Activated T-cell treated with anti-CD3 and anti-CD28 coated beads, Interleukin-2, amount 50 U/mL, for 24 hours (primary cell): ENCODE data around the gene RELT.

Source experiments
- DNase-seq: peaks from one replicate; pipeline ENCODE4 v3.0.0-alpha.2; 2020
- H3K27ac Mint-ChIP-seq: 2 replicates; pipeline ENCODE4 v1.8.0; 2020; ENCODE audit warnings: mild to moderate bottlenecking, mixed read lengths
- H3K27me3 Mint-ChIP-seq: 2 replicates; pipeline ENCODE4 v1.8.0; 2020; ENCODE audit warnings: mixed read lengths
- H3K36me3 Mint-ChIP-seq: 2 replicates; pipeline ENCODE4 v1.8.0; 2020; ENCODE audit warnings: low read depth, mixed read lengths
- H3K4me1 Mint-ChIP-seq: 2 replicates; pipeline ENCODE4 v1.8.0; 2020; ENCODE audit warnings: low read depth, mixed read lengths
- H3K4me3 Mint-ChIP-seq: 2 replicates; pipeline ENCODE4 v1.8.0; 2020; ENCODE audit warnings: mild to moderate bottlenecking, moderate library complexity, mixed read lengths
- H3K9me3 Mint-ChIP-seq: 2 replicates; pipeline ENCODE4 v1.8.0; 2020; ENCODE audit warnings: mixed read lengths

The RELT gene, protein sequence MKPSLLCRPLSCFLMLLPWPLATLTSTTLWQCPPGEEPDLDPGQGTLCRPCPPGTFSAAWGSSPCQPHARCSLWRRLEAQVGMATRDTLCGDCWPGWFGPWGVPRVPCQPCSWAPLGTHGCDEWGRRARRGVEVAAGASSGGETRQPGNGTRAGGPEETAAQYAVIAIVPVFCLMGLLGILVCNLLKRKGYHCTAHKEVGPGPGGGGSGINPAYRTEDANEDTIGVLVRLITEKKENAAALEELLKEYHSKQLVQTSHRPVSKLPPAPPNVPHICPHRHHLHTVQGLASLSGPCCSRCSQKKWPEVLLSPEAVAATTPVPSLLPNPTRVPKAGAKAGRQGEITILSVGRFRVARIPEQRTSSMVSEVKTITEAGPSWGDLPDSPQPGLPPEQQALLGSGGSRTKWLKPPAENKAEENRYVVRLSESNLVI

DNA sequence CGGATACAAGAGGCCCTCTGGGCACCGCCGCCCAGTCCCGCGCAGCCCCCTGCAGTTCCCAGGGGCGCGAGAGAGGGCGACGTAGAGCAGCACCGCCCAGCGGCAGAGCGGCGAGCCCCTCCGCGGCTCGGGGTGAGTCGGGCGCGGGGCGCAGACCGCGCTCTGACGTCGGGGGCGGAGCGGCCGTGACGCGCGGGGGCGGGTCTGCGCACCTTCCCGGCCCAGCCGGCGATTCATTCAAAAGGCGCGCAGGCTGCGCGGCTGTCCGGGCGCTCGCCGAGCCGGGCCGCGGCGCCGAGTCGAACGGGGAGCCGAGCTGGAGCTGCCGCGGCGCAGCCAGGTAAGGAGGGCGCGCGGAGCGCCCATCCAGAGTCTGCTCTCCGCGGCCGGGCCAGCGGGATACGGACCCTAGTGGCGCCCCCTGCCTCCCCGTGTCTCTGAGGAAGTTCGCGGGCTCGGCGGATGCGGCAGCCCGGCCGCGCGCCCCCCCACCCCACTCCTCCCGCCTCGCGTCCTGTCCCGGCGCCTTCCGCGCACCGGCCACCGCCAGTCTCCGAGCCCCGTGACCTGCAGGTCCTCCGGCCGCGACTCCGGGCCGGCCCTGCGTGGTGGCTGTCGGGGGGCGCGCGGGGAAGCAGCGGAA lies at the start of gene RELT:
TSS of gene RELT (plus strand) at position 240 of the 643 bp plus-strand sequence. CDS start 12,738 bp downstream, outside the sequence.
- Mint-ChIP-seq H3K9me3 (no peaks in the 10 kb centered on the region), H3K4me1 (peaks cover 51% of the 10 kb centered on the region), H3K4me3 (peak within 1 kb of the TSS; percentile 95), H3K27me3 (no peaks in the 10 kb centered on the region), H3K27ac (peak within 1 kb of the TSS; percentile 97), H3K36me3 (peaks cover 28% of the 10 kb centered on the region)
- DNase-seq = peak; percentile 99

GRCh38 chr11:73326929-73327811 lies 49.0 kb upstream of the RELT start:
- no peak overlapping the region for H3K27ac Mint-ChIP-seq
- H3K36me3 Mint-ChIP-seq = no peaks in the 10 kb centered on the region
- DNase-seq = no peak
- no peak overlapping the region for H3K4me3 Mint-ChIP-seq
- H3K9me3 Mint-ChIP-seq = no peaks in the 10 kb centered on the region
- H3K27me3 Mint-ChIP-seq = no peaks in the 10 kb centered on the region
- H3K4me1 Mint-ChIP-seq = peaks cover 2% of the 10 kb centered on the region

DNA sequence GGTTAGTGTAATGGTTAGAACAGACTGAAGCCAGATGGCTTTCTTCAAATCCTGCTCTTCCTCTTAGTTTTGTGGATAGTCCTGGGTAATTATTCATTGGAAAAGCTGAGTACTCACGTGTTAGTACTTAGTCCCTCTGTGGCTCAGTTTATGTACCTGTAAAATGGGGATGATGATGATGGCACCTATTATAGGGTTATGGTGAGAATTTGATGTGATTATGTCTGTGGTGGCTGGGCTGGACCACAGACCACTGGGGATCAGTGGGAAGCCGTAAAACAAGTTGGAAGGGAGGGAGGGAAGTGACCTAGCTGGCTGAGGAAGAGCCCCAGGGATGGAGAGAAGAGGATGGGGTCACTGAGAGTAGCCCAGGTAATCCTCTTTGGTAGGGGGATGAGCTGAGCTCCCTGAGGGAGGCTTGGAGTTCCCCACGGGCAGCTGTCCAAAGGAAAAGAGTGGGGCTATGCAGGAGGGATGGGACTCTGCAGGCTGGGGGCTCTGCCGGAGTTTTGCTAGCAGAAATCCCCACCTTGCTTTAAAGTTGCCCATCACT lies 48.3 kb upstream of the RELT start:
- Mint-ChIP-seq H3K27me3 (no peaks in the 10 kb centered on the region), H3K36me3 (no peaks in the 10 kb centered on the region), H3K4me3 (no peak overlapping the region), H3K4me1 (peaks cover 2% of the 10 kb centered on the region), H3K27ac (no peak overlapping the region), H3K9me3 (no peaks in the 10 kb centered on the region)
- no peak for DNase-seq

DNA sequence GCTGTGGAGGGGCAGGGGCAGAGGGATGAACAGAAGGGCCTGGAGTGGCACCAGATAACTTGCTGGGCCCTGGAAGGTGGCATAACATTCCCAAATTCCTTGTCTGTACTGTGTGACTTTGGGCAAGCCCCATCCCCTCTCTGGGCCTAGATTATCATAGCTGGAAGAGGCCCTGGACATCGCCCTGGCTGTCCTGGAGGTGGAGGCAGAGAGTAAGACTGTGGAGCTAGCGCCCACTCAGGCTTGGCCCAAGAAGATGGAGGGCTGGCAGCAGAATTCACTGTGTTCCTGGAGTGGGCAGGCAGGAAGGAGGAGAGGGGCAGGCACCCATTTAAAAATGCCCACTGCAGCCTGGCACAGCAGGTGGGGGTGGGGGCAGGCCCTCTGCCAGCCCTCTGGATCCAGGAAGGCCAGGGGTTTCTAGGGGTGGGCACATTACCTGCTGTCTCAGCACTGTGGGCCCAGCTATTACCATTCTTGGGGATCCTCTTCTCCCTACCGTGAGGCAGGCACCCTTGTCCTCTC lies 45.6 kb upstream of the RELT start:
- DNase-seq = no peak
- no peaks in the 10 kb centered on the region for H3K36me3 Mint-ChIP-seq
- H3K4me1 Mint-ChIP-seq = peaks cover 2% of the 10 kb centered on the region
- no peaks in the 10 kb centered on the region for H3K27me3 Mint-ChIP-seq
- no peak overlapping the region for H3K27ac Mint-ChIP-seq
- no peak overlapping the region for H3K4me3 Mint-ChIP-seq
- H3K9me3 Mint-ChIP-seq = no peaks in the 10 kb centered on the region

DNA sequence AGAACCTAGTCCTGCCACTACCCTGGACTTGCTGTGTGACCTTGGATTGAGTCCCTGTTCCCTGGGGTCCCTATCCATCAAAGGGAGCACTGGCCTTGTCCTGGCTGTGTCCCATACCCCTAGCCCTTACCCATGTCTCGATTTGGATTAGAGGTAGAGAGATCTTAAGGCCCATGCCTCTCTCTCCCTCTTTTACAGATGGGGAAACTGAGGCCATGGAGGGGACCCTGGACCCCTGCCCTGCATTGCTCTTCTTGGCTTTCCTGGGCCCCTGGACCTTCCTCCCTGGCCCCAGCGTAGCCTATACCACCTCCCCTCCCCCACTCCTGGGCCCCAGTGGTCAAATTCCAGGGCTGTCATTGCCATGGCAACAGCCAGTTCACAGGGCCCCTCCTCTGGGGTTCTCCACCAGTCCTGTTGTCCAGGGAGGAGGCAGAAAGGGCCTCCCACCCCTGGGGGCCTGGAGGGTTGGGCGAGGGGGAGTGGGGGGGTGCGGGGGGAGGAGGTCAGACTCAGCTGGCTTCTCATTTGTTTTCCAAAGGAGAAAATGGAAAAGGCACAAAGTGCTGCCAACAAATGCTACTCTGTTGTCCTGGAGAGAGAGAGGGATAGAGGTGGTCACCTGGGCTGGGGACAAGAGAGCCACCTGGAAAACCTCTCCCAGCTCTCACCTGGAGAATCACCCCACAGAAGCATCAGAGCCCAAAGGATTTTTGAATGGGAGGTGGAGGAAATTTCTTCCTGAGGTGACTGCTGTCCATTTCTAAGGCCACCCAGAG lies 44.9 kb upstream of the RELT start:
- H3K4me3 Mint-ChIP-seq = no peak overlapping the region
- peaks cover 2% of the 10 kb centered on the region for H3K4me1 Mint-ChIP-seq
- H3K36me3 Mint-ChIP-seq = no peaks in the 10 kb centered on the region
- peaks cover 3% of the 10 kb centered on the region for H3K27me3 Mint-ChIP-seq
- H3K27ac Mint-ChIP-seq = no peak overlapping the region
- DNase-seq = no peak
- H3K9me3 Mint-ChIP-seq = no peaks in the 10 kb centered on the region

- Mint-ChIP-seq H3K9me3 (no peaks in the 10 kb centered on the region), H3K4me3 (no peak overlapping the region), H3K36me3 (no peaks in the 10 kb centered on the region), H3K4me1 (no peaks in the 10 kb centered on the region), H3K27me3 (peaks cover 3% of the 10 kb centered on the region), H3K27ac (no peak overlapping the region)
- no peak for DNase-seq
Measured at GRCh38 chr11:73333173-73333572, 43.0 kb upstream of the RELT start.

- Mint-ChIP-seq H3K4me3 (no peak overlapping the region), H3K36me3 (no peaks in the 10 kb centered on the region), H3K27me3 (peaks cover 3% of the 10 kb centered on the region), H3K4me1 (no peaks in the 10 kb centered on the region), H3K9me3 (no peaks in the 10 kb centered on the region), H3K27ac (no peak overlapping the region)
- DNase-seq = no peak
Measured at GRCh38 chr11:73333640-73334383, 42.4 kb upstream of the RELT start.

DNA sequence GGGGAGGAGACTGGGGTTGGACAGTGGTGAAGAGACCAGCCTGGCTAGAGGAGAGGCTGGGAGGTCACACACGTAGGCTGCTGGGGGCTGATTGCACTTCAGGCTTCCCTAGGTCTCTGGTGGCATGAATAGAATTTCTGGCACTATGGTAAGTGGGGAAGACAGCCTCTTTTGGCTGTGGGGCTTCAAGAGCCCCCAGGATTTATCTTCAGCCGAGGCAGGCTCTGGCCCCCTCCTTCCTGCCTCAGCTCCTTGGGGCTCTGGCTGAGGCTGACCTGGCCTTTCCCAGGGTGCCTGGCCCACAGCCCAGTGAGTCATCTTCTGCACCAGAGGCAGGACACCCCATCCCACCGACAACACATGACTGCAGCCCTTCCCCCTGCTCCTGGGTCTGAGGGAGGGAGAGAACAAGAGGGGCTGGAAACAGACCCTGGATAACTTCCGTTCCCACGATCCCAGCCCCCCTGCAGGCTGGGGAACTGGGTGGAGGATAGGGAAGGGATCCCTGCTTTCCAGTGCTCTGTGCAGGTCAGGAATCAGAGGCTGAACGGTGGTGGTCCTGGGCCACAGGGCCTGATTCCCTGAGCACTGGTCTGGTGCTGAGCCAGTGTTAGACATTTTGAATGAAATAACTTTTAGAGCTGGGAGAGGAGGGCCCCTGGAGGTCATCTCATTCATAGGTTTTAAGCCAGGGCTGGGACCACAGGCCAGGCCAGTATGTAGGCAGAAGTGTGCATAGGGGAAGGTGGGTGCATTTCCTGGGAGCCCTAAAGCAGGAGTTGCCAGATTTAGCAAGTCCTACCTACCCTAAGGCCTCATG lies 41.6 kb upstream of the RELT start:
- H3K27ac Mint-ChIP-seq = no peak overlapping the region
- peaks cover 3% of the 10 kb centered on the region for H3K27me3 Mint-ChIP-seq
- H3K36me3 Mint-ChIP-seq = no peaks in the 10 kb centered on the region
- no peak overlapping the region for H3K4me3 Mint-ChIP-seq
- no peaks in the 10 kb centered on the region for H3K4me1 Mint-ChIP-seq
- H3K9me3 Mint-ChIP-seq = no peaks in the 10 kb centered on the region
- no peak for DNase-seq

DNA sequence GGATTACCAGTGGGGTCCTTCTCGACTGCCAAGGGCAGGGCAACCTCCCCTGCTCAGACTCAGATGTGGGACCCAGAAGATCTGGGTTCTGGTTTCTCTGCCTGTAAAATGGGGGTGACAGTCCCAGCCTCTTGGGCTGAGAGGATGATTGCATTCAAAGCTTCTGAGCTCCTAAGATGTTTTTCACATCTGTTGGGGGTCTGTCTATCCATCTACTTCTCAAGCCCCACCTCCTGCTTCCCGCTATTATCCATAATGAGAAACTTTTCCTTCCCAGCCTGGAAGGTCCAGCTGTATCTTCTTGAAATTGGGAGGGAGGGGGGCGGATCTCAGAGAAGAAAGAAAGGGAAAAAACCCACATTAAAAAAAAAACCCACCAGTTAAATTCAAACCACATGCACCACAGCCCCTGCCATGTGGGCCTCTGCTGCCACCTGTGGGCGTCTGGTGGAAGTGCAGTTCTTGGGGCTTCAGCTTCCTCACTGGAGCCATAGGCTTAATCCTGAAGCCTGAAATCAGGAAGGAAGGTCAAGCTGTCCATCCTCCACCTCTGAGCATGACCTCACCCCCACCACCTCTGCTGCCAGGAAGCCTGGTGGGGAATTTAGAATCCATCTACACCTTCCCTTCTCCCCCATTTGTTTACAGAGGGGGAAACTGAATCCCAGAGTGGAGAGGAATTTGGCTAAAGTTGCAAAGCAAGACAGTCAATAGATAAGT lies 40.8 kb upstream of the RELT start:
- Mint-ChIP-seq H3K9me3 (no peaks in the 10 kb centered on the region), H3K4me1 (no peaks in the 10 kb centered on the region), H3K36me3 (no peaks in the 10 kb centered on the region), H3K4me3 (no peak overlapping the region), H3K27me3 (peaks cover 3% of the 10 kb centered on the region), H3K27ac (no peak overlapping the region)
- peak; percentile 87 for DNase-seq

DNA sequence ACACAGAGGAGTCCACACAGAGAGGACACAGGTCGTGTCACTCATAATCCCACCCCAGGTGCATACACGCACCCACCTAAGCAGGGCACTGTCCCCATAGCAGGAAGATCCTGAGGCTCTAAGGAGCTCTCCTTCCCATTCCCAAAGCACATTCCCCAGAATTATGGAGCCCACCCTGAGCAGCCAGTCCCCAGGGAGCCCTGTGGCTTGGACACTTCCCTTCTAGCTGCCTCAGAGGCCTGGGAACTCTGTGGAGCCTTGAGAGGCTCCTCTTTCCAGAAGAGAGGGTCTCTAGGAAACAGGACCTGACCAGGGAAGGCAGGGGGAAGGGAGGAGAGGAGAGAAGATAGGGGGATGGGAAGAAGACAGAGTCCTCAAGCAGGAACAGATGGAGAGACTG lies 38.4 kb upstream of the RELT start:
- H3K27ac Mint-ChIP-seq = no peak overlapping the region
- no peaks in the 10 kb centered on the region for H3K36me3 Mint-ChIP-seq
- no peaks in the 10 kb centered on the region for H3K9me3 Mint-ChIP-seq
- H3K4me3 Mint-ChIP-seq = no peak overlapping the region
- peaks cover 3% of the 10 kb centered on the region for H3K27me3 Mint-ChIP-seq
- DNase-seq = no peak
- no peaks in the 10 kb centered on the region for H3K4me1 Mint-ChIP-seq

DNA sequence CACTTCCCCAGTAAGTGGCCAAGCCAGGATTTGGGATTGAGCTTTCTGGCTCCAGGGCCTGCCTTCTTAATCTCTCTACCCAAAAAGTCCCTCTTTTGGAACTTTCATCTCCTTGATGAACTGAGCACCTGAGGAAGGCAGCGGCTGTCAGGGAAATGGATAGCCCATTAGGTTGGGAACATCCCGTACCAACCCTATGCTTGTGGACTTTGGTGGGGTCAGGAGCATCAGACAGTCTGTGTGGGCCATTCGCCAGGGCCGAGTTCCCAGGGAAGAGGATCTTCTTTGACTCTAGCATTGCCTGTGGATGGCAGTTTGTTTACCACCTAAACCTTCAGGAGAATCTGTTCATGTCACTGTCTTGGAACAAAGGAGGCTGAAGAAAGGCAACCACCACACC lies 37.9 kb upstream of the RELT start:
- Mint-ChIP-seq H3K27me3 (peaks cover 3% of the 10 kb centered on the region), H3K27ac (no peak overlapping the region), H3K4me3 (no peak overlapping the region), H3K4me1 (no peaks in the 10 kb centered on the region), H3K36me3 (no peaks in the 10 kb centered on the region), H3K9me3 (no peaks in the 10 kb centered on the region)
- no peak for DNase-seq

- H3K4me1 Mint-ChIP-seq = no peaks in the 10 kb centered on the region
- peaks cover 5% of the 10 kb centered on the region for H3K27me3 Mint-ChIP-seq
- no peak for DNase-seq
- H3K9me3 Mint-ChIP-seq = no peaks in the 10 kb centered on the region
- no peak overlapping the region for H3K4me3 Mint-ChIP-seq
- no peak overlapping the region for H3K27ac Mint-ChIP-seq
- no peaks in the 10 kb centered on the region for H3K36me3 Mint-ChIP-seq
Measured at GRCh38 chr11:73340164-73340563, 36.0 kb upstream of the RELT start.
